Dendritic cell treated with granulocyte-macrophage colony-stimulating factor and Interleukin-4, amounts not matched to agents 40 ng/mL and 50 ng/mL, for 4 days (primary cell): ENCODE measurements around the gene GABBR2.

Source experiments
- H3K27ac Mint-ChIP-seq: one replicate; pipeline ENCODE4 v1.8.0; 2022; ENCODE audit warnings: mild to moderate bottlenecking, mixed read lengths
- H3K27me3 Mint-ChIP-seq: one replicate; pipeline ENCODE4 v1.8.0; 2022; ENCODE audit warnings: mild to moderate bottlenecking, mixed read lengths
- H3K36me3 Mint-ChIP-seq: one replicate; pipeline ENCODE4 v1.8.0; 2022; ENCODE audit warnings: low read depth, mixed read lengths
- H3K4me1 Mint-ChIP-seq: one replicate; pipeline ENCODE4 v1.8.0; 2022; ENCODE audit warnings: low read depth, mixed read lengths
- H3K4me3 Mint-ChIP-seq: one replicate; pipeline ENCODE4 v1.8.0; 2022; ENCODE audit warnings: mild to moderate bottlenecking, moderate library complexity, mixed read lengths
- H3K9me3 Mint-ChIP-seq: one replicate; pipeline ENCODE4 v1.8.0; 2022; ENCODE audit warnings: mixed read lengths
- intact Hi-C: fragments of 100-400 bp; cut with micrococcal nuclease; formaldehyde crosslinking; loops from one replicate; pipeline ENCODE4 v1.15.0; 2022

GABBR2 gene

GRCh38 chr9:98356953-98357690, 351.6 kb downstream of the GABBR2 start:
- Mint-ChIP-seq H3K4me3 (no peak overlapping the region), H3K4me1 (no peaks in the 10 kb centered on the region), H3K27ac (no peak overlapping the region), H3K36me3 (no peaks in the 10 kb centered on the region), H3K27me3 (peaks cover 1% of the 10 kb centered on the region), H3K9me3 (no peaks in the 10 kb centered on the region)
- intact Hi-C loops, result no loop called here

- no peaks in the 10 kb centered on the region for H3K36me3 Mint-ChIP-seq
- no peaks in the 10 kb centered on the region for H3K4me1 Mint-ChIP-seq
- intact Hi-C loops, result no loop called here
- H3K27me3 Mint-ChIP-seq, result peaks cover 2% of the 10 kb centered on the region
- peaks cover 7% of the 10 kb centered on the region for H3K9me3 Mint-ChIP-seq
- no peak overlapping the region for H3K27ac Mint-ChIP-seq
- no peak overlapping the region for H3K4me3 Mint-ChIP-seq
Observed at GRCh38 chr9:98356326-98356725, 352.4 kb downstream of the GABBR2 start.

GRCh38 chr9:98351370-98351769, 357.4 kb downstream of the GABBR2 start:
- H3K27ac Mint-ChIP-seq, result no peak overlapping the region
- H3K4me3 Mint-ChIP-seq, result no peak overlapping the region
- peaks cover 14% of the 10 kb centered on the region for H3K27me3 Mint-ChIP-seq
- intact Hi-C loops, result no loop called here
- H3K9me3 Mint-ChIP-seq, result peaks cover 13% of the 10 kb centered on the region
- no peaks in the 10 kb centered on the region for H3K4me1 Mint-ChIP-seq
- no peaks in the 10 kb centered on the region for H3K36me3 Mint-ChIP-seq

GRCh38 chr9:98347642-98348041, 361.1 kb downstream of the GABBR2 start:
- Mint-ChIP-seq H3K36me3 (no peaks in the 10 kb centered on the region), H3K4me1 (no peaks in the 10 kb centered on the region), H3K9me3 (peaks cover 13% of the 10 kb centered on the region), H3K4me3 (no peak overlapping the region), H3K27ac (no peak overlapping the region), H3K27me3 (peaks cover 26% of the 10 kb centered on the region)
- intact Hi-C loops, result no loop called here

- Mint-ChIP-seq H3K36me3 (no peaks in the 10 kb centered on the region), H3K4me1 (no peaks in the 10 kb centered on the region), H3K9me3 (no peaks in the 10 kb centered on the region), H3K4me3 (no peak overlapping the region), H3K27me3 (peaks cover 34% of the 10 kb centered on the region), H3K27ac (no peak overlapping the region)
- intact Hi-C loops, result no loop called here
Observed at GRCh38 chr9:98345011-98345410, 363.7 kb downstream of the GABBR2 start.

- intact Hi-C loops, result no loop called here
- no peaks in the 10 kb centered on the region for H3K4me1 Mint-ChIP-seq
Observed at GRCh38 chr9:98344581-98344980, 364.2 kb downstream of the GABBR2 start.

GRCh38 chr9:98342820-98343210, 365.9 kb downstream of the GABBR2 start:
- intact Hi-C loops, result no loop called here
- Mint-ChIP-seq H3K36me3 (no peaks in the 10 kb centered on the region), H3K4me3 (no peak overlapping the region), H3K9me3 (no peaks in the 10 kb centered on the region), H3K4me1 (no peaks in the 10 kb centered on the region), H3K27me3 (peaks cover 34% of the 10 kb centered on the region), H3K27ac (no peak overlapping the region)

More at GRCh38 chr9:98344581-98344980, 364.2 kb downstream of the GABBR2 start:
- Mint-ChIP-seq H3K4me3 (no peak overlapping the region), H3K27ac (no peak overlapping the region), H3K27me3 (peaks cover 34% of the 10 kb centered on the region), H3K9me3 (no peaks in the 10 kb centered on the region), H3K36me3 (no peaks in the 10 kb centered on the region)

GRCh38 chr9:98342098-98342819, 366.5 kb downstream of the GABBR2 start:
- no peak overlapping the region for H3K27ac Mint-ChIP-seq
- no peak overlapping the region for H3K4me3 Mint-ChIP-seq

GRCh38 chr9:98341157-98342097, 367.3 kb downstream of the GABBR2 start:
- Mint-ChIP-seq H3K4me3 (no peak overlapping the region), H3K9me3 (no peaks in the 10 kb centered on the region), H3K4me1 (no peaks in the 10 kb centered on the region), H3K36me3 (no peaks in the 10 kb centered on the region), H3K27me3 (peaks cover 29% of the 10 kb centered on the region), H3K27ac (no peak overlapping the region)
- intact Hi-C loops, result no loop called here

More at GRCh38 chr9:98342098-98342819, 366.5 kb downstream of the GABBR2 start:
- Mint-ChIP-seq H3K36me3 (no peaks in the 10 kb centered on the region), H3K27me3 (peaks cover 32% of the 10 kb centered on the region), H3K4me1 (no peaks in the 10 kb centered on the region), H3K9me3 (no peaks in the 10 kb centered on the region)
- intact Hi-C loops, result no loop called here

GRCh38 chr9:98339987-98340800, 368.5 kb downstream of the GABBR2 start:
- Mint-ChIP-seq H3K27me3 (peaks cover 27% of the 10 kb centered on the region), H3K4me3 (no peak overlapping the region)
- intact Hi-C loops, result no loop called here

GRCh38 chr9:98335661-98336060, 373.1 kb downstream of the GABBR2 start:
- H3K27me3 Mint-ChIP-seq, result peaks cover 9% of the 10 kb centered on the region
- H3K9me3 Mint-ChIP-seq, result no peaks in the 10 kb centered on the region
- H3K27ac Mint-ChIP-seq, result no peak overlapping the region
- no peaks in the 10 kb centered on the region for H3K36me3 Mint-ChIP-seq
- intact Hi-C loops, result no loop called here
- H3K4me1 Mint-ChIP-seq, result no peaks in the 10 kb centered on the region
- no peak overlapping the region for H3K4me3 Mint-ChIP-seq

More at GRCh38 chr9:98339987-98340800, 368.5 kb downstream of the GABBR2 start:
- no peaks in the 10 kb centered on the region for H3K4me1 Mint-ChIP-seq
- H3K27ac Mint-ChIP-seq, result no peak overlapping the region
- no peaks in the 10 kb centered on the region for H3K36me3 Mint-ChIP-seq
- H3K9me3 Mint-ChIP-seq, result no peaks in the 10 kb centered on the region

- no peaks in the 10 kb centered on the region for H3K4me1 Mint-ChIP-seq
- no peak overlapping the region for H3K4me3 Mint-ChIP-seq
- no peaks in the 10 kb centered on the region for H3K36me3 Mint-ChIP-seq
- intact Hi-C loops, result no loop called here
- no peaks in the 10 kb centered on the region for H3K9me3 Mint-ChIP-seq
- H3K27ac Mint-ChIP-seq, result no peak overlapping the region
- H3K27me3 Mint-ChIP-seq, result peaks cover 8% of the 10 kb centered on the region
Observed at GRCh38 chr9:98334796-98335195, 373.9 kb downstream of the GABBR2 start.
